Measurements from ENCODE around the gene GBE1.

Gene GBE1

DNA sequence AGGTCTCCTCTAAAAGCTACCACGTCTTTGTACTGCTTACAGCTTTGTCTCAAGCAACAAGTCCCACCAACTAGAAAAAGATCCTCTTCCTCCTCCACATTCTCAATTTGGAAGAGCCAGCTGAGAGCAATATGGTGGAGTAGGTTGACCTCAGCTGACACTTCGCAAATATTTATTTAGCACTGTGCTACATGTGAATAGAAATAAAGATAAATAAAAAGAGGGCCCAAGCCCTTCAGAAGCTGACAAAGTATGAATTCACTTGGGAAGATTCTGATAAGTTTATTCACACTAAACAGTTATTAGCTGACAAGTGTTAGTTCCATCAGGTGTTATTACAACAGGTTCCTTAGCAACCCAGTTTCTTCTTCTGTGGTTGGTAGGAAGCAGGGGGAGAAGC lies 310.3 kb downstream of the GBE1 start:
- in situ Hi-C loops (cut with HindIII; ENCODE audit: low pct_ligation_motif_present, low sequenced_read_pairs) = no loop called here
- H3K27me3 ChIP-seq (replicated peaks) = no peaks in the 10 kb centered on the region
- no peak overlapping the region for H3K4me3 ChIP-seq (ENCODE audit: low read depth, low read length)
- H3K36me3 ChIP-seq (replicated peaks) = no peaks in the 10 kb centered on the region
- no peak overlapping the region for H3K27ac ChIP-seq
- TF ChIP-seq, protein P1, sequence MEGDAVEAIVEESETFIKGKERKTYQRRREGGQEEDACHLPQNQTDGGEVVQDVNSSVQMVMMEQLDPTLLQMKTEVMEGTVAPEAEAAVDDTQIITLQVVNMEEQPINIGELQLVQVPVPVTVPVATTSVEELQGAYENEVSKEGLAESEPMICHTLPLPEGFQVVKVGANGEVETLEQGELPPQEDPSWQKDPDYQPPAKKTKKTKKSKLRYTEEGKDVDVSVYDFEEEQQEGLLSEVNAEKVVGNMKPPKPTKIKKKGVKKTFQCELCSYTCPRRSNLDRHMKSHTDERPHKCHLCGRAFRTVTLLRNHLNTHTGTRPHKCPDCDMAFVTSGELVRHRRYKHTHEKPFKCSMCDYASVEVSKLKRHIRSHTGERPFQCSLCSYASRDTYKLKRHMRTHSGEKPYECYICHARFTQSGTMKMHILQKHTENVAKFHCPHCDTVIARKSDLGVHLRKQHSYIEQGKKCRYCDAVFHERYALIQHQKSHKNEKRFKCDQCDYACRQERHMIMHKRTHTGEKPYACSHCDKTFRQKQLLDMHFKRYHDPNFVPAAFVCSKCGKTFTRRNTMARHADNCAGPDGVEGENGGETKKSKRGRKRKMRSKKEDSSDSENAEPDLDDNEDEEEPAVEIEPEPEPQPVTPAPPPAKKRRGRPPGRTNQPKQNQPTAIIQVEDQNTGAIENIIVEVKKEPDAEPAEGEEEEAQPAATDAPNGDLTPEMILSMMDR (IDR thresholded peaks at IDR 0.05; ENCODE audit: low read depth, low read length, missing control alignments) = no peak
- no peak for DNase-seq

DNA sequence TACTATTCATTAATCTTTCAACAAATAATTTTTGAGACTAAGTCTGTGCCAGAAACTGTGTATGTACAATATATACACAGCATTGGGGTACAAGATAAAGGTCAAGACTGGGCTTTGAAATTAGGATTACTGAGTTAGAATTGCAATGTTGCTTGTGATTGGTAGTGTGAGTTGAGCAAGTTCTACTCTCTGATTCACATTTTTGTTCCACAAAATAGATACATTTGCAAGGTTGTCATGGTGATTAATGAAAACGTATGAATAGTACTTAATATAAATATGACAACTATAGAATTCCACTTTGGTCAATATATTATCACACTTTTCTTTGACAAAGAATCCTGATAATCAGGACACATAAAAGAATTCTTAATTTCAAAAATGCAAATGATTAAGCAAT lies 314.6 kb downstream of the GBE1 start:
- Histone ChIP-seq H3K36me3 (replicated peaks) (no peaks in the 10 kb centered on the region), H3K27me3 (replicated peaks) (no peaks in the 10 kb centered on the region), H3K4me3 (ENCODE audit: low read depth, low read length) (no peak overlapping the region), H3K27ac (no peak overlapping the region)
- in situ Hi-C loops (cut with HindIII; ENCODE audit: low pct_ligation_motif_present, low sequenced_read_pairs) = no loop called here
- DNase-seq = no peak
- TF ChIP-seq, protein P1 (IDR thresholded peaks at IDR 0.05; ENCODE audit: low read depth, low read length, missing control alignments) = no peak

DNA sequence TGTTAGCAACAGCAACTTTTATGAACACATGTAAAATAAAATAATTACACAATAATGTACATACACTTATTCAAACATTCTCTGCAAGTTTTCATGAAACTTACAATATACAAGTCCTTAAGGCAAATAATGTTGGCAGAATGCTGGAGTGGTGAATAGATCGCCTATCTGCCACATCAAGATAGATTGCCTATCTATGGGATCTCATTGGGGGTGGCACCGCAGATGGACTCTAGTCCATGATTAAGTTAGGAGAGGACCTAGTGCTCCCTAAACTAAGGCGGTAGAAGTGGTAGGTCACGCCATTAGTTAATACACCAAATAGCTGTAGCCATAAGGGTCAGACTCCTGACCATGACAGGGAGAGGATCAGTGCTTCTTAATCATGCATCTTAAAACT lies 315.7 kb downstream of the GBE1 start:
- TF ChIP-seq, protein P1 (IDR thresholded peaks at IDR 0.05; ENCODE audit: low read depth, low read length, missing control alignments) = no peak
- no peak overlapping the region for H3K27ac ChIP-seq
- DNase-seq = no peak
- in situ Hi-C loops (cut with HindIII; ENCODE audit: low pct_ligation_motif_present, low sequenced_read_pairs) = no loop called here
- H3K4me3 ChIP-seq (ENCODE audit: low read depth, low read length) = no peak overlapping the region
- H3K36me3 ChIP-seq (replicated peaks) = no peaks in the 10 kb centered on the region
- H3K27me3 ChIP-seq (replicated peaks) = no peaks in the 10 kb centered on the region

DNA sequence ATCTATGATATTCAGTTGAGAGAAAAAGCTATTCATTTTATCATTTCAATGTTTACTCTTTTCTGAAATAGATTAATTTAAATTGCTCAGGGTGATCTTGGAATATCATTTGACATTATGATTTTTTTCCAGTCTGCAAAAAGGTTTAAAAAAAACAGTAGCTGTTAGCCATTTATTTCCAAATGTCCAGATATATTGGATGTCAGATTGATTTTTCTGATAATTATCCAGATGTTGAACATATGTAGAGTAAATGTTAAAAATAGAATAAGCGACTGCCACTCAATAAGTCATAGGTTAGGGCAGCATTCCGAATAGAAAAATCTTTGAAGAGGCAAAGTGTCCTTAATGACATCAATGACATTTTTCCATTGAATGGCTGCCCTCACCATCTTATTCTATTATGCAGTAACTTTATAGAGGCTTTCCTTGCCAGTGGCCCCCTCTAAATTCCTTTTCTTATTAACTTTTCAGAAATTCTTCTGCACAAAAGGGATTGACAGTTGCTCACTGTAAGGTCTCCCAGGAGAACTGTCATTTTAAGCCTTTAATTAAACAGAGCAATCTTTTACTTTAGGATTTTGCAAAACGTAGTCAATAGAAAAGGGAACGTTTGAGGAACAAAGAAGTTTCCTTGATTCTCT lies 316.5 kb downstream of the GBE1 start:
- in situ Hi-C loops (cut with HindIII; ENCODE audit: low pct_ligation_motif_present, low sequenced_read_pairs) = no loop called here
- TF ChIP-seq, protein P1 (IDR thresholded peaks at IDR 0.05; ENCODE audit: low read depth, low read length, missing control alignments) = no peak
- Histone ChIP-seq H3K27me3 (replicated peaks) (no peaks in the 10 kb centered on the region), H3K36me3 (replicated peaks) (no peaks in the 10 kb centered on the region), H3K4me3 (ENCODE audit: low read depth, low read length) (no peak overlapping the region), H3K27ac (no peak overlapping the region)
- DNase-seq = no peak

DNA sequence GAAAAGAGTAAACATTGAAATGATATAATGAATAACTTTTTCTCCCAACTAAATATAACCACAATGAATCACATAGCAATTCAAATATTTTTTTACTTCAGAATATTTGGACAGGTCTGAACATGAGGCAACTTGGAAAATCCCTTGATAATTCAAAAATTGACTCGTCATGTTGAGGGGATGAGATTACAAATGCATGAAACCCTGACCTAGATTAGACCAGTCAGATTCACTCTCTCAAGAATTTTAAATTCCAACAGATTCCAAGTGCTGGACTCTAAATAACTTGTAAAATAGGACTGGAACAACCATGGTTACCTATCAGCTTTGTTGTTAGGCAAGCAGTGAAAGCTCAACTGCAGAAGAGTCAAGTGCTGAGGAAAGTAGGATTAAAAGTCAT lies 317.5 kb downstream of the GBE1 start:
- Histone ChIP-seq H3K27ac (peak overlapping the region; percentile 50), H3K4me3 (ENCODE audit: low read depth, low read length) (no peak overlapping the region), H3K36me3 (replicated peaks) (no peaks in the 10 kb centered on the region), H3K27me3 (replicated peaks) (no peaks in the 10 kb centered on the region)
- in situ Hi-C loops (cut with HindIII; ENCODE audit: low pct_ligation_motif_present, low sequenced_read_pairs) = no loop called here
- TF ChIP-seq, protein P1 (IDR thresholded peaks at IDR 0.05; ENCODE audit: low read depth, low read length, missing control alignments) = no peak
- peak; percentile 63 for DNase-seq

DNA sequence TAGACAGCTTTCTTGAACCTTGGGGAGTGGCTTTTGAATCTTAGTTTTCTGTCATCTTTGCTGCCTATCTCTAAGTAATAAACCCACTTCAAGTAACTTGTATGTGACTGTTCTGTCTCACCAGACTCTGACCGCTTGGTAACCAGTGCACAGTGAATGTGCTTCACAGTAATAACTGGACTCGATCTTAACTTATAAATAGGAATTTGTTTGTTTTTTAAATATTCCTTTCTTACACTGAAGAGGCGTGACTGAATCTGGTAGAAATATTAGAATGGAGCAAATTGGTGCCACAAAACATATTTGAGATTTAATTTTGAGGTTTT lies 318.0 kb downstream of the GBE1 start:
- DNase-seq = no peak
- TF ChIP-seq, protein P1 (IDR thresholded peaks at IDR 0.05; ENCODE audit: low read depth, low read length, missing control alignments) = no peak
- no peak overlapping the region for H3K27ac ChIP-seq
- no peaks in the 10 kb centered on the region for H3K27me3 ChIP-seq (replicated peaks)
- no peaks in the 10 kb centered on the region for H3K36me3 ChIP-seq (replicated peaks)
- H3K4me3 ChIP-seq (ENCODE audit: low read depth, low read length) = no peak overlapping the region
- in situ Hi-C loops (cut with HindIII; ENCODE audit: low pct_ligation_motif_present, low sequenced_read_pairs) = no loop called here
